HUES64 (cell line): ENCODE data around the gene TLX3. TPM values are rescaled to one million over a fixed set of nuclear protein-coding genes. Genes with fewer than 3 reads are reported as not detected.
A peak's percentile ranks its signal among the peaks of the same experiment; 100 is the strongest.

Experiments used
- H3K27ac ChIP-seq: 2 replicates; pipeline ENCODE4 v1.7.0; 2013; ENCODE audit warnings: low read depth, low read length, inconsistent platforms
- H3K27me3 ChIP-seq: 2 replicates; pipeline ENCODE4 v1.6.1; 2013; ENCODE audit warnings: mild to moderate bottlenecking, low read length; ENCODE audit not compliant: insufficient read depth
- H3K36me3 ChIP-seq: 2 replicates; pipeline ENCODE4 v1.6.1; 2013; ENCODE audit warnings: mild to moderate bottlenecking, low read length; ENCODE audit not compliant: insufficient read depth
- H3K4me1 ChIP-seq: 2 replicates; pipeline ENCODE4 v1.6.1; 2013; ENCODE audit warnings: mild to moderate bottlenecking, low read length, moderate library complexity; ENCODE audit not compliant: insufficient read depth
- H3K4me3 ChIP-seq: 2 replicates; pipeline ENCODE4 v1.5.1; 2013; ENCODE audit warnings: mild to moderate bottlenecking, low read length, moderate library complexity
- H3K9ac ChIP-seq: 2 replicates; pipeline ENCODE4 v1.6.1; 2013; ENCODE audit warnings: mild to moderate bottlenecking, low read depth, low read length
- H3K9me3 ChIP-seq: 2 replicates; pipeline ENCODE4 v1.6.1; 2013; ENCODE audit warnings: low read depth, low read length; ENCODE audit not compliant: insufficient read depth
- WGBS: fragments of 150-250, 120-280 bp; methylation state at CpG from one replicate; pipeline ENCODE4 v1.1.7; 2013; ENCODE audit warnings: missing lambda C conversion rate; 5-methylcytosine and 5-hydroxymethylcytosine counted together
- polyA plus RNA-seq, 2 experiments: library from polyadenylated mRNA; stranded (reverse); fragments of 50-300 nt; gene quantifications; one replicate each; pipeline ENCODE4 v1.2.3, GENCODE V29; 2013

The TLX3 gene
- 0.20 TPM for polyA plus RNA-seq (2013, experiment 1 of 2)
- 0.63 TPM for polyA plus RNA-seq (2013, experiment 2 of 2)

DNA sequence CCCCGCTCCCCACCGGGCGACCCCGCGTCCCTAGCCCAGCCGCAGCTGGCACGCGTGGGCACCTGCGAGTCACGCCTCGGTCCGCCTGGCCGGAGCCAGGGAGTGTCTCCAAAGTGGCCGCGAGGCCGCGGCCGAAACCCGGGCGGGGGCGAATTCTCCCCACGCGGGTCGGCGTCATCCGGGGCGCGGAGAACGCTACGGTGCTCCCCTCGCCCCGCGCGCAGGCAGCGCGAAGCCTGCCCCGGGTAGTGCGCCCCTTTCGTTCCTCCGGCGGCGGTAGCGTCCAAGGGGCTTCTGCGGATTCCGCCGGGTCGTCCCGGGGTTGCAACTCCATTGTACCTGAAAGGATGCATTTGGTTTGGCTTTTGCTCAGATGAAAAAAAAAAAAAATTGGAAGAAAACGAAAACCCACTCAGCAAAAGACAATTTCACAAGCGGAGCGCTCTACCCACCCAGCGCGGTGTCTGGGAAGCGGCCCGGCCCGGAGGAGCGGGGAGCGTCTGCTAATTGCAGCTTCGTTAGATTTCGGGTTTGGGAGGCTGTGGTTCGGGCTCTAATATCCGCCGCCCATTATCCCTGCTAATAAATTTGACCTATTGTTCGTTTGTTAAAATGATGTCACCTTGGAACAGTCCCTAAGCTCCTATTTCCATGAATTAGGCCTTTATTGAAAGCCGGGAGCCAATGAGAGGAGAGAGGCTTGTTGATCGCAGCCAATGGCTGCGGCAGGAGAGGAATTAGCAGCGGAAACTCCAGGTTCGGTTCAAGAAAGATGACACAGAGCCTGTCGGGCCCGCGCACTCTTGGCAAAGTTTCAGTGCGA is at the start of gene TLX3:
Gene TLX3 (plus strand): TSS at position 796 of the 823 bp plus-strand sequence. CDS start 118 bp downstream, outside the sequence.
- no peak within 1 kb of the TSS for H3K27ac ChIP-seq
- H3K4me1 ChIP-seq, result no peaks in the 10 kb centered on the region; the same call in none of the 2 replicates
- H3K9me3 ChIP-seq, result no peaks in the 10 kb centered on the region
- no peaks in the 10 kb centered on the region for H3K36me3 ChIP-seq
- peaks cover 100% of the 10 kb centered on the region for H3K27me3 ChIP-seq
- no peak within 1 kb of the TSS for H3K9ac ChIP-seq
- WGBS, result 2% methylated on average over 72 of the region's 73 CpGs
- H3K4me3 ChIP-seq, result peak within 1 kb of the TSS; percentile 33

DNA sequence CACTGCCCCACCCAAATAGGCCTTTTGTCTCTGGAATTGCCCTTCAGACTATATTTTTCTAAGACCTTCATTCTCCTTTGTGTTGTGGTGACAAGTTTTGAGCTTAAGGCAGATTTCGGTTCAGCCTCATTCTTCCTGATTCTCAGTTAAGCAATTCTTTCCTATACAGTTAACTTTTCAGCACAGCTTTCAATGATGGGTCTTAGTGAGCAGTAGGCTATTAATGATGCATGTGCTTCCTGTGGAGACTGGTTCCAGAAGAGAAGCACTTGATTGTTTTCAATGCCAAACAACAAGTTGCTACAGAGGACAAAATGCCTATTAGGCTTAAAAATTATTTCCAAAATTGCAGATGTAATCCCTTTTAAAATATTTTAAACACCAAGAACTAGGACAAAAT is 47.7 kb upstream of the TLX3 start:
- no peak overlapping the region for H3K27ac ChIP-seq
- 100% methylated on average over 1 of the region's 1 CpG for WGBS
- no peaks in the 10 kb centered on the region for H3K36me3 ChIP-seq
- H3K9ac ChIP-seq, result no peak overlapping the region
- H3K4me1 ChIP-seq, result no peaks in the 10 kb centered on the region
- no peak overlapping the region for H3K4me3 ChIP-seq
- H3K27me3 ChIP-seq, result no peaks in the 10 kb centered on the region
- no peaks in the 10 kb centered on the region for H3K9me3 ChIP-seq

DNA sequence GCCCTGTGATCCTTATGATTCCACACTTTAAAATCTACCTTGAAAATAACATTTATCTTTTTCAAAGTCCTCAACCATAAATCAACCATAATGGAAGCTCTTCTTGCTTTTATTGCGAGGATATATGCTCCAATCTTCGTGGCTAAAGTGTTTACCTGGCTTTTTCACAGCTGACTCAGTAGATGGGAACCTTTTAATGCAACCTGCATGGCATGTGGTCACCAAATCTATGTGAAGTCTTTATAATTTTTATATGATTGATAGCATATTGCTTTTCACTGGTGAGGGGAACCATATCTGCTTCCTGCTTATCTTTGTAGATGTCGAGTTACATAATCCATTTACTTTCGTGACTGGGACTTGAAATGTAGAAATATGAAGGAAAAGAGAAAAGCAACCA is 47.1 kb upstream of the TLX3 start:
- H3K27ac ChIP-seq, result no peak overlapping the region
- H3K27me3 ChIP-seq, result no peaks in the 10 kb centered on the region
- no peaks in the 10 kb centered on the region for H3K4me1 ChIP-seq

DNA sequence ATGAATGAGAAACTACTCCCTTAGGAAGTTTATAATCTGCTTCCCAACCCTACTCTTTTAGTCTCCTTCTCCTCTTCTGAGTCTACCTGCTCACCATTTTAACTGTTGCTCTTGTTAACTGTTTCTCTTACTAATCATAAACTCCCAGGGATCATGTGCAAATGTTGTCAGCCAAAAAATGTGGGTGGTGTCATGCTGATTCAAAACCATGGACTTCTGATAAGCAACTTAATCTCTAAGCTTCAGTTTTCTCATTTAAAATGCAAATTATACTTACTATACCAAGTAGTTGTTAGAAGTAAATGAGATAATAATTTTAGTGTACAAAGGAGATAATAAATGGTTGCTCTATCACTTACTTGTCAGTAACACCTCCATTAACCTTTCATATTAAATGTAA is 45.9 kb upstream of the TLX3 start:
- no peak overlapping the region for H3K4me3 ChIP-seq
- no peaks in the 10 kb centered on the region for H3K36me3 ChIP-seq
- no peaks in the 10 kb centered on the region for H3K9me3 ChIP-seq
- H3K27ac ChIP-seq, result no peak overlapping the region
- H3K9ac ChIP-seq, result no peak overlapping the region
- H3K27me3 ChIP-seq, result no peaks in the 10 kb centered on the region
- H3K4me1 ChIP-seq, result no peaks in the 10 kb centered on the region

More for the DNA sequence above, 47.1 kb upstream of the TLX3 start:
- 94% methylated on average over 4 of the region's 4 CpGs for WGBS
- no peaks in the 10 kb centered on the region for H3K9me3 ChIP-seq
- H3K36me3 ChIP-seq, result no peaks in the 10 kb centered on the region
- H3K9ac ChIP-seq, result no peak overlapping the region
- no peak overlapping the region for H3K4me3 ChIP-seq

DNA sequence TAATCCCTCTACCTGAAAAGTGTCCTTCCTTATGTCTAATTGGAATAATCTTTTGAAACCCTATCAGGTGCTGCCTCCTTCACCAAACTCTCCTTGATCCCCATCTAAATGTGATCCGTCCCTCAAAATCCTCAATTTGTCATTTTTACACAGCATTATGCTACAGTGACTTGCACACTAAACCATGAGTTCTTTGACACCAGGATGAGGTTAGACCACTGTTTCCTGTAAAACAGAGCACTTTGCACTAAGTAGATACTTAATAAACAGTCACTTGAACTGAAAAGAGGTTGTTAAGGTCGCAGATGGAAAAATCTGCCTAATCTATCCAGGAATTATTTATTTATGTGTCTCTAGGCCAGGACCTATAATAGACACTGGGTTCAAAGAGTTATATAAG is 44.2 kb upstream of the TLX3 start:
- no peaks in the 10 kb centered on the region for H3K9me3 ChIP-seq
- H3K9ac ChIP-seq, result no peak overlapping the region
- no peaks in the 10 kb centered on the region for H3K27me3 ChIP-seq
- no peak overlapping the region for H3K27ac ChIP-seq
- 80% methylated on average over 2 of the region's 2 CpGs for WGBS
- no peak overlapping the region for H3K4me3 ChIP-seq
- no peaks in the 10 kb centered on the region for H3K4me1 ChIP-seq
- H3K36me3 ChIP-seq, result no peaks in the 10 kb centered on the region

DNA sequence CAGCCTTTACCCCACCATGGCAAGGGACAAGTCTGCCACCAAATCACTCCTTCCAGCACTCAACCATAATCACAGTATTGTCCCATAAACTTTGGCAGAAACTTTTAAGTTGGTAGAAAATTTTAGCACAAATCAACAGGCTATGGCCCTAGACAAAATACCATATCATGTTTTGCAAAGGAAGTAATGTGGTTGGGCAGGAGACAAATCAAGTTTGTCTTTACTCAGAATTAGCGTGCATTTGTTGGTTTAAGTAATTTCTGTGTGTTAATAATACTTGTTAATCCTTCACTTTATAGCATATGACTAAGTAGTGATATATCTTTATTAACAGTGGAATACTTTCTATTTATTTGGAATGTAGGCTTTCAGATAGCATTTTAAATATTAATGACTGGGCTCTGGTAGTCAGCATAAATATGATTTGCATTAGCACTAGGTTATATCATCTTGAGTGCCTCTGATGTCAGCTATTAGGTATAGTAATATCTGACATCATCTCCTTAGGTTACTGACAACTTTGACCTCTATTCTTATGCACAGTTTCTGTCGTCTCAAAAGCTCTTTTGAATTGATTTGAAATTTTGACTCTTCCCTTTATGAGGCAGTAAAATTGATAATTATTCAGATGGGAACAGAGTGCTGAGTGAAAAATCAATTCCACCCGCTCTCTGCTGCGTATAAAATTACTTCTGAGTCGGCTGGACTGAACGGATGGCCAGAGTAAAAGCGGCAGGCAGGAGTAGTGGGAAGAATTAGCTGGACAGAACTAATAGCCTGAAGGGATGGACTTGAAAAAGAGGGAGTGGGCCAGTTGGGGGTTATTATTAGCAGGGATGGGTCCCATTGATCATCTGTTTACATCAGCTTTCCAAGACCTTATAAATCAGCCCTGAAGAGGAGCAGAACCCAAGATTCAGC is 40.1 kb upstream of the TLX3 start:
- H3K4me1 ChIP-seq, result no peaks in the 10 kb centered on the region
- no peak overlapping the region for H3K4me3 ChIP-seq
- 88% methylated on average over 7 of the region's 7 CpGs for WGBS
- no peak overlapping the region for H3K9ac ChIP-seq
- no peaks in the 10 kb centered on the region for H3K9me3 ChIP-seq
- no peaks in the 10 kb centered on the region for H3K36me3 ChIP-seq
- no peak overlapping the region for H3K27ac ChIP-seq
- no peaks in the 10 kb centered on the region for H3K27me3 ChIP-seq

DNA sequence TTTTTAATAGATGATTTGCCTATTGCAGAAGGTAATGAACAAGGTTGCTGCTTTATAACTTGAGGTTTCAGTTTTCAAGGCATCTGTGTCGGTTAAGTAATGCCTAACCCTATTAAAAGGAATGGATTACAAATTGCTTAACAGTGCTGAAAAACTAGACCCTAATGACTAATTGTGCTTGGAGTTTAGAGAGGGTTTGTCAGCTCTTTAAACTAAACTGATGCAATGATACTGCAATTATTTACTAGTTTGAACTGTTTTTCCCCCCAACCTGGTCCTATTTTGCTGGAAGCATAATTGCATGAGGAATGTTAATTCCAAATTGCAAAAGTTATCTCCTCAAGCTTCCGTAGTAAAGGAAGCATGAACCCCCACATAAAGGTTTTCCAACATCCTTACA is 39.3 kb upstream of the TLX3 start:
- Histone ChIP-seq H3K4me3 (no peak overlapping the region), H3K9me3 (no peaks in the 10 kb centered on the region), H3K36me3 (no peaks in the 10 kb centered on the region), H3K9ac (no peak overlapping the region), H3K27me3 (no peaks in the 10 kb centered on the region), H3K27ac (no peak overlapping the region), H3K4me1 (no peaks in the 10 kb centered on the region)
- 95% methylated on average over 1 of the region's 2 CpGs for WGBS

DNA sequence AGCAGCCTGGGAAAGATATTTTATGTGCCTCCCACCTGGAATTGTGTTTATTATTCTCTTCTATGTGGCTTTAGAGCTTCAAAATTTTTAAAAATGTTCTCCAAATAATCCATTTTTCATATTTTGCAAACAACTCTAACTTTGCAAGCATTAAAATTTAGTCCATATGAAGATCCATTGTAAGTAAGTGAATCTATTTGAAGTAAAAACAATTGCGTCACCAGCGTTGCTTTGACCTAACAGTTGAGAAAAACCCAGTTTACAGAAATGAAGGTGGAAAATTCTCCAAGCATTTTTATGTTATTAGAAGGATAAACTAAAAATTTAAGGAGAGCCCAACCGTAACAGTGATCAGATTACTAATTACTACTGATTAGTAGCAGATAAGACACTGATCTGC is 38.9 kb upstream of the TLX3 start:
- H3K27ac ChIP-seq, result no peak overlapping the region
- no peak overlapping the region for H3K9ac ChIP-seq
- 100% methylated on average over 3 of the region's 3 CpGs for WGBS

DNA sequence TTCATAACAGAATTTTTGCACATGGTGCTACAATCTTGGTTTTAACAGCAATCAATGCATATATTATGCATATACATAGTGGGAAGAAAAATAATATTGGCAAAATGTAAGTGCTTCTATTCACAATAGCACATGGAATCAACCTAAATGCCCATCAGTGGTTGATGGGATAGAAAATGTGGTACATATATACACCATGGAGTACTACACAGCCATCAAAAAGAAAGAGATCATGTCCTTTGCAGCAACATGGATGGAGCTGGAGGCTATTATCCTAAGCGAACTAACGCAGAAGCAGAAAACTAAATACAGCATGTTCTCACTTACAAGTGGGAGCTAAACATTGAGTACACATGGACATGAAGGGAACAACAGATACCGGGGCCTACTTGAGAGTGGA is 37.2 kb upstream of the TLX3 start:
- Histone ChIP-seq H3K36me3 (no peaks in the 10 kb centered on the region), H3K9me3 (no peaks in the 10 kb centered on the region), H3K27ac (no peak overlapping the region), H3K9ac (no peak overlapping the region), H3K27me3 (no peaks in the 10 kb centered on the region), H3K4me1 (0 out of 2 replicates have a peak, but pooled peaks cover 3% of the 10 kb centered on the region), H3K4me3 (no peak overlapping the region)
- 95% methylated on average over 3 of the region's 3 CpGs for WGBS

More for the DNA sequence above, 38.9 kb upstream of the TLX3 start:
- Histone ChIP-seq H3K36me3 (no peaks in the 10 kb centered on the region), H3K4me3 (no peak overlapping the region), H3K9me3 (no peaks in the 10 kb centered on the region), H3K27me3 (no peaks in the 10 kb centered on the region), H3K4me1 (no peaks in the 10 kb centered on the region)

DNA sequence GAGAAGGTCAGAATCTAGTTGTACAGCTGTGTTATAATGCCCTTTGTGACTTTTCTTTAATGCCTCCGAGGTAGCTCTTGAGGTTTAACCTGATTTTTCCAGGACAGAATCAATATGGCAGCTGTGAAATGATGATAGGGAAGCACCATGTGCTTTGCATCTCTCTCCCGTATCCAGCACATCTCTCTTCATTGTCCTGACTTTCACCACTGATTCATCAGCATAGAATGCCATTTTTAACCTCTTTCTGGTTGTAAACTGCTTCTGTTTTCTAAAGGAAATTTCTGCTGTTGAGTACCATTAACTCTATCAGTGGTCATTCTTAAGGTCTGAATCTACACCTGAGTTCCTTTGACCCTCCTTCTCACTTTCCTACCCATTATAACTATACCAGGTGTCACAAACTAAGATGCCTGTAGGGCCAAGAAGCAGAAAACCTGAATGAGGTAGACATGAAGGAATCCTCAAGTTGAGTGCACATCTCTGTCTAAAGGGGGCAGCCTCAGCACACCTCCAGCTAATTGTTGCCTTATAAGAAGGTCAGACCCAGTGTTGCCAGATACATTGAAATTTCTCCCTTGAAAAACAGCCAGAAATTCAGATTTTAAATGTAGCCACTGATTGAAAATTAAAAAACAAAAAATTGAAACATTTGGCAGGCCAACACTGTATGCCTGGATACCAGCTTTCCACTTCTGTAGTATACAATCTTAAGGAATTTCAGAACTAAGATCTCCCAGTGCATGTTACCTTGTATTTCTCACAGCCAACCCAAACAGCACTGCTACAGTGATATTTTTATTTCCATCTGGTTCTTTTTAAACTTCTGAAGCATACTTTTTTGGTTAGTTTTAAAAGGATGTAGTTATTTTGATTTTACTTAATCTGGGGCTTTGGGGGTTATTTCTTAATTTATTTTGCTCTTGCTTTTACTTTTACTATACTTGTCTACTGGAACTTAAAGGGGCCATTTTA is 35.8 kb upstream of the TLX3 start:
- WGBS, result 82% methylated on average over 2 of the region's 2 CpGs
- H3K9ac ChIP-seq, result no peak overlapping the region
- no peak overlapping the region for H3K27ac ChIP-seq
- H3K36me3 ChIP-seq, result no peaks in the 10 kb centered on the region
- H3K4me1 ChIP-seq, result 0 out of 2 replicates have a peak, but pooled peaks cover 3% of the 10 kb centered on the region
- no peaks in the 10 kb centered on the region for H3K9me3 ChIP-seq
- H3K27me3 ChIP-seq, result no peaks in the 10 kb centered on the region
- no peak overlapping the region for H3K4me3 ChIP-seq
